GM18507 (cell line): ENCODE results near the gene APP.
A peak's percentile ranks its signal among the peaks of the same experiment; 100 is the strongest.

Experiments used
- DNase-seq: peaks from one replicate; pipeline ENCODE4 v3.0.0; 2011; ENCODE audit warnings: low read depth; ENCODE audit not compliant: insufficient read length; ENCODE audit errors: extremely low spot score
- FAIRE-seq: peaks from 2 replicates; lab custom pipeline; 2011; peaks lifted over from hg19 to GRCh38; lab: Jason Lieb, UNC

Gene APP

DNA sequence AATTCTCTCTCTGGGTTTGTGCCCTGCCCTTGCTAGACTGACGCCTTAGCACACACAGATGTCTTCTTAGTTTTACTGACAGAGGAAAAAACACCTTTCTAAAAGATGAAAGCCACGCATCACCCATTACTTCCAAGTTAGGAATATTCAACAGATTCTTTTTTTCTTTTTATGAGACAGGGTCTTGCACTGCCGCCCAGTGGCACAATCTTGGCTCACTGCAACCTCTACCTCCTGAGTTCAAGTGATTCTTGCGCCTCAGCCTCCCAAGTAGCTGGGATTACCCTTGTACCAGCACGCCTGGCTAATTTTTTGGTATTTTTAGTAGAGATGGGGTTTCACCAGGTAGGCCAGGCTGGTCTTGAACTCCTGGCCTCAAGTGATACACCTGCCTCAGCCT, 169.2 kb downstream of the APP start:
- DNase-seq (no peak), FAIRE-seq (no peak)

DNA sequence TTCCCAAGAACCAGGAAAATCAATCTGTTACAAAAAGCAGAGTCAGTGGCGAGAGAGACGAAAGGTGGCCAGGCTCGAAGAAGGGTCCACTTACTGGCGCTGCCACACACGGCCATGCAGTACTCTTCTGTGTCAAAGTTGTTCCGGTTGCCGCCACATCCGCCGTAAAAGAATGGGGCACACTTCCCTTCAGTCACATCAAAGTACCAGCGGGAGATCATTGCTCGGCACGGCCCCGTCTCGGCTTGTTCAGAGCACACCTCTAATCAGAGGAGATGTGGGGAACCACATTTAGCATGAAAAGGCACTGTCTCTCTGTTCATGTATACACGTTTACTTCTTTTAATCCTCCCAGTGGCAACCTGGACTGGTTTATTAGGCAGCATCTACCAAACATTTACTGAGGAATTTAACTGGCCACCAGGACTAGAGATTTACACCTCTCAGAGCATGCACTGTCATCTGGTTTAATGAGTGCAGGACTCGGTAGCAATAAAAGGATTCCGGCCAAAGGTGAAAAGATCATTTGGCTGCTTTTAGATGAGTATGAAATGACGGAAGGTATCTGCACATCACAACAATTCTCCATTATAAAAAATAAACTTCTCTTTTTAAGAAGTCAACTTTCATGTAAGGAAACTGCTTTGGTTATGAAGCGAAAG, 170.5 kb downstream of the APP start:
- no peak for FAIRE-seq
- no peak for DNase-seq

DNA sequence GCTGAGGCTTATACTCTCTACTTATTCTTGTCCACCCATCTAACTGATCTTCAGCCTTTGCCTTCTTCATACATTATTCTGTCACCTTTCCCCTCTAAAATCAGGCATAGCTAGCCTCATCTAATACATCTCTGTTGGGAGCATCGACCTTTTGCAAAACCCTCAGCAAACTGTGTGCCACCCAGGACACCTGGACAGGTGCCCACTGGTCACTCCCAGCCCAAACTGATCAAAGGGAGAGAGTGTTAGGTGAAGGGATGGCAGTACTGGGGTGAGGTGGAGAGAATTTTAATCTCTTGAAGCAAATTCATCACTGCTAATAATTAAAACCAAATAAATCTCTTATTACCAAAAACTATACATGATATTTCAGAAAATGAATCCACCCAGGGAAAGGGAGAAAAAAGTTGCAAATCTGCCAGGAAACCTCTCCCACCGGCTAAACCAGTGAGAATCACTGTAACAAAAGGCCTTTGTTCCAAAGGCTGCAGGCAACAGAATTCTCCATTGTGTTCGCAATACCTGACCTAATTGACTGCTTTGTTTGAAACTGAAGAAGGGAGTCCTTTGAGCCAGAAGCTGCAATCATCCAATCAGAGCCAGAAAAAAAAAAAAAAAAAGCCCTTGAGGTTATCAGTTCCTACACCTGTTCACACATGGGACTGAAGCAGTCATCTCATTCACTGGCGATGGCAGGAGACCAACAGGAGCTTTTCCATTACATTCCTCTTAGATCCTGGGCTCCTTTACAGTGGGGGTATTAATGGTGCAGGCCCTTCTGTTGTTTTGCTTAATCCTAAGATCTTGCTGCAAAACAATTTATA, 172.6 kb downstream of the APP start:
- FAIRE-seq (no peak), DNase-seq (no peak)

DNA sequence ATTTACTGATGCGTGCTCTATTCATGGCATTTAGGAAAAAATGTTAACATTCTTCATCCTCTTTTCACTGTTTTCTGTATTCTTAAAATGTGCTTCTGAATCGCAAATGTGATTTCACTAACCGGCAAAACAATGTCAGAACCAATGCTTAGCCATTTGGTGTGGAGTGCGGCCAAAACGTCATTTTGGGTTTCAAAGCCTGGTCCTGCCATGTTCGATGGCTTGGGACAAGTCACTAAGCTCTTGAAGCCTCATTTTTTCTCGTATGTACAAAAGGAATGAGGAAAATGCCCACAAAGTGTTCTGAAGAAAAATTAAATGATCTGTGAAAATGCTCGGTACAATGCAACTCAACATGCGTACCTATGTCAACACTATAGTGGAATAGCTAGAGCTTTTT, 175.3 kb downstream of the APP start:
- DNase-seq (no peak), FAIRE-seq (no peak)

DNA sequence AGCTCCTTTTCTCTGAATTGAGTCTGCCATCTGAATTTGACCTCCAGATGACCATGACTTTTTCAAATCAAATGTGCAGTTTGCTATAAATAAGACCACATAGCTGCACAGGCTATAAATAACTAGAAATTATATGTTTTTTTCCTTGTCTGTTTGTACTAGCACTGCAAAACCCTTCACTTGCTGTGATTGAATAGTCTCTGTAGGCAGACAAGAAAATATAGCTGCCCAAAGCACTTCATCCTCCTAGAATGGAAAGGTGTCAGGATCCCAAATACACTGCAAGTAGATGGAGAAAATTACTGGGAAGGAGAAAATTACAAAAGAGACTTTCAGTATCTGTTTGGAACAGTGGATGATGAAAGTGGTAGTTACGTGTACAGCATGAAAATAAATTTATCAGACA, 175.8 kb downstream of the APP start:
- FAIRE-seq = no peak
- no peak for DNase-seq

DNA sequence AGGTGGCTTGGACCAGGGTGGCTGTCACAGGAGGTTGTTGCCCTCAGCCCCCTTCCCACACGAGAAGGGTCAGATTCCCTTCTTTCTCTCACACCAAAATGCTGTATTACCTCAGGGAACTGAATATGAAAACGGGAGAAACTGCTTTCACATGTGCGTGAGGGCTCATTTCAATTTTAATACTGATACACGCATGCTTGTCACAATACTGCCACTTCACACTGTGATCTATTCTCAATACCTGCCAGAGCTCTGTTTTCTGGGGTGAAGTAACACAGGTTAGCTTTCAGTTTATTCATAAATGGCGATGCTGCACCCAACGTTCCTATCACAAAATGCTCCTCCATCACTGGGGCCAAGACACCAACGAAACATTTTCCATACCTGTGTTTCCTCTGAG, 181.8 kb downstream of the APP start:
- DNase-seq (no peak), FAIRE-seq (no peak)

DNA sequence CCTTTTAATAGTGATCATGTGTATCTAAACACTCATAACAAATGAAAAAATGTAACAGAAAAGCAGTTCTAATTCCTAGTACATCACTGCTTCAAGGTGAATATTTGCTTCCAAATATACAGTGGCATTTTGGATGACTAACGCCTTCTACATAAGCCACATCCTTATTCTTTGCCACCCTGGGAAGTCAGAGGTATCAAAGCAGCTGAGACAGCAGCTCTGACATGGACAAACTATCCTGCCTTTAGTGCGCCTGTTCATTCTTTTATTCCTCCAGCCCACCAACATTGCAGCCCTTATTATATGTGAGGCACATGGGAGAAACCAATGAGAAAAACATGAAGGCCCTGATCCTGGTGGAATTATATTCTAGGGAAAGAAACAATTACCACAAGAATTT, 183.0 kb downstream of the APP start:
- no peak for DNase-seq
- FAIRE-seq = no peak

DNA sequence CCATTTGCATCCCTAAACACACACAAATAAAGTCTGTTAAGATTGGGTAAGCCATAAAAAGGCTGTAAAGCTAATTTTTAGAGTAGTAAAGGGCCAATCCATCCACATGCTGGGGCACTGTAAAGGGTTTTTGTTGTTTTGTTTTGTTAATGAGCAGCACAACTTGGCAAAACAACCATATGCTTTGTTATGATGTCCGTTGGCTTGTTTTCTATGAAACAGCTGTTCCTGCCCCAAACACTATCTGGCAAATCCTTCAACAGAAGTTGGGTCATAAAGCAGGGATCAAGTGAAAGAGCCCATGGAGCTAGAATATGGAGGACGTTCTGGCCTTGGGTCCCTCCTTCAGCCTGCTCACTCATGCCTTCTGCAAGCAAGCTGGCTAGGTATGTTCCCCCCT, 183.6 kb downstream of the APP start:
- FAIRE-seq (no peak), DNase-seq (no peak)

DNA sequence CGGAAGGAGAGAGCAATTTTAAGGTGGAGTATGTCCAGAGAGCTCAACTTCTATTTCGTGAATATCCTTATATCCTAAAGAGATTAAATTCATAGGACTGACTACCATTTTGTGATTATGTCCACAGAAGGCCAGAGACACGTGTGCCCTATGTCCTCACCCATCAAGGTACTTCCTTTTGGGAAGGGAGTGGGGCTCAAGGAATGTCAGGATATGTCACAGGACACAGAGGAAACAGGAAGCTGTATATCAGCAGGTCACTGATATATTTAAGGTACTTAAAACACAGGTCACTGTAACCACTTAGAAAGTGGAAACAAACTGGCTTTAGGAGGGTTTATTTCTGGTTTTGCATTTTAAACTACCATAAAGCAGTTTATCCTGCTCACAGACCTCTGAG, 184.6 kb downstream of the APP start:
- DNase-seq = no peak
- FAIRE-seq = no peak

DNA sequence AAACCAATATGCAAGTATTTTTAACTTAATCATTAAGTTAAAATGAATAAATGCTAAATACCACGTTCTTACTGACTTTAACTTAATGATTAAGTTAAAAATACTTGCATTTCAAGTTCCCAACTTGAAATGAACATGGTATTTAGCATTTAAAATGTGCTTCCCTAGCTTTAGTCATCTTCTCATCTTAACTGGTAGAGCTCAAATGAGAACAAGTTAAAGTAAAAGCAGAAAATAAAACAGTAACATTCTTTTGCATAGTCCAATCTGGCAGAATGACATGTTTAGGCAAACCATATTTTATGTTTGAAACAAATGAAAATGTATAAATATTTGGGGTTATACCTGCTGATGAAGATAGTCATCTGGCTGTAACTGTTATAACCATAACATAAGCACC, 186.0 kb downstream of the APP start:
- FAIRE-seq (no peak), DNase-seq (no peak)

DNA sequence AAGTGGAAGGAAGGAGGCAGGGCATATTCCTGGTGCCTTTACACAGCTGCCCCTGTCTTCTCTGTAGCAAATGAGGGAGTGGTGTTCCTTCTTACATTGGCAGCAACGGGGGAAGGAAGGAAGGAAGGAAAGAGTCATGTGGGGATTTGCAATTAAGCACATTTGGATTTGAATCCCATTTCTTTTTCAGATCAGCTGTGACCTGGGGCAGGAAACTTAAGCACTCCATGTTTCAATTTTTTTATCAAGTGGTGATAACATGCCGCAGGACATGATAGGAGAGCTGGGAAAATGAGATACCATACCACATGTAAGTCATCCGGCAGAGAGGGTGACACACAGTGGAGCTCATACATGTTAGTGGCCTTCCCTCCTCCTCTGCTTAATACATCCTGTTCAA, 186.8 kb downstream of the APP start:
- no peak for FAIRE-seq
- DNase-seq = no peak

DNA sequence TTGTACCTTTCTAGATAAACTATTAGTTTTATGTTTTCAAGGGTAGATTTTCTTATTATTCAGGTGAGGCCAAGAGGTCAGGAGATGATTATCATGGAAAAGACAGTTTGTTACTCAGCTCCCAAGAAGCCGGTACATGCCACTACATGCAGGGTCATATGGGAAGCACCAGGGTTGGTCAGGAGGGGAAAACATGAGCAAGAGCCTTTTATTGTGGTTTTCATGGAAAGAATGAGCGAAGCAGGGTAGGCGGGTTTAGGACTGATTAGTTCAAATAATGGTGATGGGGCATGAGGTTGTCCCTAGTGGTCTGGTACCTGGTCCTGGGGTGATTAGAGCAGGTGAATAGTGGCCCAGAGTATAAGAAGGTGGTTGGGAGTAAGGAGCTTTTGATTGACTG, 189.9 kb downstream of the APP start:
- FAIRE-seq (no peak), DNase-seq (no peak)

DNA sequence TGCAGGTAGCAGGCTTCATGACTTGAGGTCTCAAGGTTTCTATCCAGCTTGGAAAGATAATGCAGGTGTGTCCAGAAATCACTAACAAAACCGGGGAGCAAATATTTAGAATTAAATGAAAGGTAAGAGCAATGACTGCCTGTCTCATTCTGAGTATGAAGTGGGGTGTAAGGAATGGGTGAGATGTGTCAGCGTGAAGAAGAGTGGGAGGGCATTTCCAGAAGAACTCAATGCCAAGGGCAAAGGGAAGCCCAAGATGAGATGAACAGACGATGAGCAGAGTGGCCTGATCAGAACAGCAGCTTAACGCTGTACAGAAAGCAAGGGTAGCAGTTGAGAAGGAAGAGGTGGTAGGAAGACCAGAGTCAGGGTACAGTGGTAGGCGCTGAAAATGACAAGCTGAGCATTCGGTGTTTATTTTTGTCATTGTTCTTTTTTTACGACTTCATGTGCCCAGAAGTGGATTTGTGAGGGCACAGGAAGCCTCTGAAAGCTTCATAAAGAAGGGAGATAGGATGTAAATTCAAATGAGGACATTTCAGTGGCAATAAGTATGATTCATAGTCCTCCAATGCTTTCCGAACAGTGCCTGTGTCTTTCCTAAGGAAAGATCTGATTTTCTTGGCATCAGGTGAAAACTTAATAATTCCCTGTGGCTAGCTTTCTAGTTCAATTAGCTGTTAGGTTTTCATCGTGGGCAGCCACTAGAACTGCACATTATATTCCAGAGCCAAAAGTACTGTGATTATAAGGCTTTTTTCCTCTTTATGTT, 190.5 kb downstream of the APP start:
- DNase-seq = no peak
- FAIRE-seq = no peak

DNA sequence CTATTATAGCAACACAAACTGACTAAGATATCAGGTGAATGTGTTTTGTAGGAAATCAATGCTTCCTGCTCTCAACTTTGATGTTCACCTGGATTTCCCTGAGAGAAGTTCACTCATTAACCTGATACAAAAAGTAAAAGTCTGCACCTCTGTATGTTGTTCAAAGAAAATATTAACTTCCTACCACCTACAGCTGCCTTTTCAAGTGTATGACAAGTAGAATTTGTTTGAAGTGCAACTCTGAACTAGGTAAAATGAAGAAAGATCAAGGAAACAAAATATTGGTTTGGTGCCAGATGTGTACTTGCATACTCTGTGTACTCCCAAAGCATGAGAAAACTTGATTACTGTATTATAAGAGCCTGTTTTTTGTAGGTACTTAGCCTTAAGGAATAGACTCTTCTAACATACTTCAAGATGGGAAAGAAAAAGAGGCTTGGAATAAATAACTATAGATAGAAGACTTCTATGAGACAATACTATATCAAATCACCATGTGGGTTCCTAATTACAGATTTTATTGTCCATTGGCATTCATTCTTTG, 193.4 kb downstream of the APP start:
- no peak for DNase-seq
- no peak for FAIRE-seq

DNA sequence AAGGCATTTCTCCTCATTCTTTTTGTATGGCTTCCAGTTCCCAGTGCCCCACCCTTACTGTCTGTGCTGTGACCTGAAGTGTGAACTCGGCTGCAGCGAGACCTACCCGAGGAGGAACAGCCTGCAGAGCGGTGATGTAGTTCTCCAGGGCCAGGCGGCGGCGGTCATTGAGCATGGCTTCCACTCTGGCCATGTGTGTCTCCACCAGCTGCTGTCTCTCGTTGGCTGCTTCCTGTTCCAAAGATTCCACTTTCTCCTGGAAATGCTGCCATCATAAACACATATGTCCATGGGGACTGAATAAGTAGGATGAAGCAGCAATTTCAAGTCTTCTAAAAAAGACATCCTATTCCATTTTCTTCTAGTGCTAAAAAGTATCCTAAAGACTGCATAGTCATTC, 195.6 kb downstream of the APP start:
- FAIRE-seq (no peak), DNase-seq (no peak)

DNA sequence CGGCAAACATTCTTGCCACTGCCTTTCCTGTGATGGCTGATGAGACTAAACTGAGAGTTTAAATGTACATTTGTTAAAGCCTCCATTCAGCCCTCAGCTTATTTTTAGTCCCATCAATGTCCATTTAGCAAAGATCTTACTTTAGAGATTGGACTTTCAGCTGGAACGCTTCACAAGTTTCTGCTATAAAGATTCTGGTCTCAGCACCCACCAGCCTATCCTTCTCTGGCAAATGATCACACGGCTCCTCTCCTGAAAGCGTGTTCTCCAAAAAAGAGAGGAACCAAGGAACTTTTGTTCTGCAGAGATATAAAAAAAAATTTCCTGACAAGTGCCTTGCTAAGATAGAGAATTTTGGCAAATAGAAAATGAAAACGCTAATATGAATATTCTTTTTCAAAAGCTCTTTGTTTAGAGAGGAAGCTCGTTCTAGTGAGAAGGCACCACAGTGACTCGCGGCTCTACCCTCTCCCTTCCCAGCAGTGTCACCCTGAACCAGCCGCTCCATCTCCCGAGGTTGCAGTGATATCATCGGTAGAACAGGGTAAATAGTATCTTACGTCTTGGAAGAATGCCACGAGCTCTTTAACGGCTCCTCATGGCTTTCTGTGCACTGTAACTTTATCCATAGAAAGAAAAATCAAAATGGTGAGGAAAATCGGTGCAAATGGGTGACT, 200.2 kb downstream of the APP start:
- DNase-seq = no peak
- no peak for FAIRE-seq

DNA sequence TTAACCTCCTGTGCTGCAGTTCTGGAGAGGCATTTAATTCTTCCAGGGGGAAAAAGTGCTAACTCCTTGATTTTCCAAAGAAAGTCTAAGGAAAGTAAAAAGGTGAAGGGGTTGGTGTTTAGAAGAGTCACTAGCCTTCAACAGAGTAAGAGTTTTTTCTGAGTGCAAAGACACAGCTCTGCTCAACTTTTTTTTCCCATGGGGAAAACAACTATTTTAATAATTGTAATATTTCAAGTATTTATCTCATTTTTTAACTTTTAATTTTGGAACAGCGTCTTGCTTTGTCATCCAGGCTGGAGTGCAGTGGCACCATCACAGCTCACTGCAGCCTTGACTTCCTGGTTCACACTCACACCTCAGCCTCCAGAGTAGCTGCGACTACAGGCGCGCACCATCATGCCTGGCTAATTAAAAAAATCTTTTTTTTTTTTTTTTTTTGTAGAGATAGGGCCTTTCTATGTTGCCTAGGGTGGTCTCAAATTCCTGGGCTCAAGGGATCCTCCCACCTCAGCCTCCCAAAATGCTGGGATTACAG, 202.6 kb downstream of the APP start:
- DNase-seq (no peak), FAIRE-seq (no peak)

DNA sequence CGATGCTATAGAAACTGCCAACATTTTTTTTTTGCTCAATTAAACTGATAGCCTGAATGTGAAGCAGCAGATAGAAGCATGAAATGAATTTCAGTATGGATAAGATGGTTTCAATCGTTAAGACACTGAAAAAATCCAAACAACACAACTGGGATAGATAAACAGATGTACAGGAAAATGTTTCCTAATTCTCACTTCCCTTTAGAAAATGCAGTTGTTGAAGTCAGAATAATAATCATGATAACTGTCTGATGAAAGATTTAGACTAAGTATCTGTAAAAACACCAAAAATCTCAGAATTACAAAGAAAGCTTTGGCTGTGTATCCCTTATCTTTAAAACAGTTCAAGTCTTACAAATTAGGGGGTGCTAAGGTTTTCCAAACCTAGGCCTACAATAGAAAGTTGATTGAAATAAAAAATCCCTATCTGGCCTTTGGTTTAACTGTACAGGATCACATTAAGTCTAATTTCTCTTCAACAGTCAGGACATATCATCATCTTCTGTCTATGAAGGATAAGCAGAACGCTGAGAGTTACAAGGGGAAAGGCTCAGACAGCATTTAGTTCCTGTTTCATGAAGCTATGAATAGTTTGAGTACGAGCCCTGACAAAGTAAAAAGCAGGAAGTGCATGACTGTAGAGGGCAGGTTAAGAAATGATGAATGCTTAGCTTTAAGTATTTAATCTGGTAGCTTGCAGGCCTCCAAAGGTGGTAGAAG, 203.2 kb downstream of the APP start:
- DNase-seq (peak; percentile 8), FAIRE-seq (peak; percentile 80)
